ENCODE results near the gene JUNB. TPM values are rescaled to one million over a fixed set of nuclear protein-coding genes. Genes with fewer than 3 reads are reported as not detected.

The JUNB gene
- total RNA-seq, 2 donors from 2014 or later: 193 to 418 TPM

GRCh38 chr19:12786141-12786870 is 5.0 kb upstream of the JUNB start:
- DNase-seq (ENCODE audit: low spot score): peak; percentile 91
- intact Hi-C loops (cut with DNase I): no loop called here

- intact Hi-C loops (cut with DNase I): no loop called here
- no peak for DNase-seq (ENCODE audit: low spot score)
Measured at GRCh38 chr19:12786952-12787351, 4.3 kb upstream of the JUNB start.

GRCh38 chr19:12787458-12787857 is 3.8 kb upstream of the JUNB start:
- intact Hi-C loops (cut with DNase I): no loop called here

GRCh38 chr19:12788042-12788681 is 3.1 kb upstream of the JUNB start:
- intact Hi-C loops (cut with DNase I): no loop called here

More at GRCh38 chr19:12787458-12787857, 3.8 kb upstream of the JUNB start:
- no peak for DNase-seq (ENCODE audit: low spot score)

GRCh38 chr19:12788682-12789097 is 2.6 kb upstream of the JUNB start:
- DNase-seq (ENCODE audit: low spot score): peak; percentile 93
- intact Hi-C loops (cut with DNase I): no loop called here

More at GRCh38 chr19:12788042-12788681, 3.1 kb upstream of the JUNB start:
- no peak for DNase-seq (ENCODE audit: low spot score)

- no peak for DNase-seq (ENCODE audit: low spot score)
- intact Hi-C loops (cut with DNase I): no loop called here
Measured at GRCh38 chr19:12789098-12789903, 2.0 kb upstream of the JUNB start.

- intact Hi-C loops (cut with DNase I): loop anchor here in 1 of 2 donors (5.0 kb wide), 1 partner anchor 232 kb away; no protein-coding TSS in a partner anchor
- DNase-seq (ENCODE audit: low spot score): peak; percentile 100
Measured at GRCh38 chr19:12789904-12790619, 1.2 kb upstream of the JUNB start.

- intact Hi-C loops (cut with DNase I): loop anchor here in 1 of 2 donors (5.0 kb wide), 1 partner anchor 232 kb away; no protein-coding TSS in a partner anchor
- no peak for DNase-seq (ENCODE audit: low spot score)
Measured at GRCh38 chr19:12790628-12791344, 500 bp upstream of the JUNB start.

- intact Hi-C loops (cut with DNase I): loop anchor here in 1 of 2 donors (5.0 kb wide), 1 partner anchor 230 kb away; no protein-coding TSS in a partner anchor
- DNase-seq (ENCODE audit: low spot score): peak; percentile 93
Measured at GRCh38 chr19:12792051-12792852, 966 bp downstream of the JUNB start.

GRCh38 chr19:12792853-12793289 is 1.6 kb downstream of the JUNB start:
- intact Hi-C loops (cut with DNase I): loop anchor here in 1 of 2 donors (5.0 kb wide), 1 partner anchor 229 kb away; no protein-coding TSS in a partner anchor
- DNase-seq (ENCODE audit: low spot score): no peak

GRCh38 chr19:12793290-12794195 is 2.3 kb downstream of the JUNB start:
- intact Hi-C loops (cut with DNase I): loop anchor here in 1 of 2 donors (2.0 to 5.0 kb wide), 2 partner anchors 15 to 229 kb away; no protein-coding TSS in a partner anchor

GRCh38 chr19:12794196-12794941 is 3.1 kb downstream of the JUNB start:
- DNase-seq (ENCODE audit: low spot score): no peak

More at GRCh38 chr19:12793290-12794195, 2.3 kb downstream of the JUNB start:
- DNase-seq (ENCODE audit: low spot score): peak; percentile 98

GRCh38 chr19:12794971-12795381 is 3.7 kb downstream of the JUNB start:
- intact Hi-C loops (cut with DNase I): loop anchor here in 1 of 2 donors (2.0 to 5.0 kb wide), 3 partner anchors 16 to 227 kb away; no protein-coding TSS in a partner anchor
- no peak for DNase-seq (ENCODE audit: low spot score)

More at GRCh38 chr19:12794196-12794941, 3.1 kb downstream of the JUNB start:
- intact Hi-C loops (cut with DNase I): loop anchor here in 1 of 2 donors (2.0 to 5.0 kb wide), 2 partner anchors 16 to 228 kb away; no protein-coding TSS in a partner anchor

GRCh38 chr19:12796146-12797071 is 5.1 kb downstream of the JUNB start:
- intact Hi-C loops (cut with DNase I): loop anchor here (2.0 to 5.0 kb wide), 2 partner anchors 20 to 34 kb away; no protein-coding TSS in a partner anchor
- peak; percentile 93 for DNase-seq (ENCODE audit: low spot score)

Data from posterior vena cava (tissue), 2 donors.